NB4 (cell line): ENCODE measurements around the gene DHRS2.

ENCODE experiments used
- POLR2A ChIP-seq: IDR thresholded peaks from 2 replicates; pipeline ENCODE4 v1.6.1; 2011; ENCODE audit warnings: mild to moderate bottlenecking; ENCODE audit not compliant: insufficient read length; ENCODE audit errors: extremely low read depth
- TF ChIP-seq, protein P1 (sequence below): IDR thresholded peaks from one replicate; pipeline ENCODE4 v1.5.1; 2012; ENCODE audit warnings: low read depth, low read length

DNA sequence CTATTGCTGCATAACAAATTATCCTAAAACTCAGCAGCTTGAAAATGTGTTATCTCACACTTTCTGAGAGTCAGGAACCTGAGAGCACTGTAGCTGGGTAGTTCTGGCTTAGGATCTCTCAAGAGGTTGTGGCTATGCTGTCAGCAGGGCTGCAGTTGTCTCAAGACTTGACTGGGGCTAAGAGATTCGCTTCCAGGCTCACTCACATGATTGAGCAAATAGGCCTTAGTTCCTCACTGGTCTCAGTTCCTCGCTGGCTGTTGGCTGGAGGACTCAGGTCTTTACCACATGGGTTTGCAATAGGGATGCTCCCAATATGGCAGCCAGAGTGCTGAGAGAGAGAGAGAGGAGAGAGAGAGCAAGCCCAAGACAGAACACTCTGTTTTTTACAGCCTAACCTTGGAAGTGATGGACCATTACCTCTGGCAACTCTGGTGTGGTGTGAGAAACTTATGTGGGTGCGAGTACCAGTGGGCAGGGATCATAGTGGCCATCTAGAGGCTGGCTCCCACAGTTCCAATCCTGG, 15.9 kb upstream of the DHRS2 start:
- TF ChIP-seq, protein P1, sequence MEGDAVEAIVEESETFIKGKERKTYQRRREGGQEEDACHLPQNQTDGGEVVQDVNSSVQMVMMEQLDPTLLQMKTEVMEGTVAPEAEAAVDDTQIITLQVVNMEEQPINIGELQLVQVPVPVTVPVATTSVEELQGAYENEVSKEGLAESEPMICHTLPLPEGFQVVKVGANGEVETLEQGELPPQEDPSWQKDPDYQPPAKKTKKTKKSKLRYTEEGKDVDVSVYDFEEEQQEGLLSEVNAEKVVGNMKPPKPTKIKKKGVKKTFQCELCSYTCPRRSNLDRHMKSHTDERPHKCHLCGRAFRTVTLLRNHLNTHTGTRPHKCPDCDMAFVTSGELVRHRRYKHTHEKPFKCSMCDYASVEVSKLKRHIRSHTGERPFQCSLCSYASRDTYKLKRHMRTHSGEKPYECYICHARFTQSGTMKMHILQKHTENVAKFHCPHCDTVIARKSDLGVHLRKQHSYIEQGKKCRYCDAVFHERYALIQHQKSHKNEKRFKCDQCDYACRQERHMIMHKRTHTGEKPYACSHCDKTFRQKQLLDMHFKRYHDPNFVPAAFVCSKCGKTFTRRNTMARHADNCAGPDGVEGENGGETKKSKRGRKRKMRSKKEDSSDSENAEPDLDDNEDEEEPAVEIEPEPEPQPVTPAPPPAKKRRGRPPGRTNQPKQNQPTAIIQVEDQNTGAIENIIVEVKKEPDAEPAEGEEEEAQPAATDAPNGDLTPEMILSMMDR = no peak
- TF ChIP-seq POLR2A = no peak
